GM12801 (cell line): Measurements from ENCODE around the gene MINDY1.

Source experiments
- TF ChIP-seq, protein P1 (sequence below): IDR thresholded peaks from one replicate; pipeline ENCODE4 v1.5.1; 2011; ENCODE audit warnings: control low read depth; ENCODE audit not compliant: insufficient read length; ENCODE audit errors: extremely low read depth

The MINDY1 gene

GRCh38 chr1:150969626-150970025, 37.1 kb downstream of the MINDY1 start:
- TF ChIP-seq, protein P1, sequence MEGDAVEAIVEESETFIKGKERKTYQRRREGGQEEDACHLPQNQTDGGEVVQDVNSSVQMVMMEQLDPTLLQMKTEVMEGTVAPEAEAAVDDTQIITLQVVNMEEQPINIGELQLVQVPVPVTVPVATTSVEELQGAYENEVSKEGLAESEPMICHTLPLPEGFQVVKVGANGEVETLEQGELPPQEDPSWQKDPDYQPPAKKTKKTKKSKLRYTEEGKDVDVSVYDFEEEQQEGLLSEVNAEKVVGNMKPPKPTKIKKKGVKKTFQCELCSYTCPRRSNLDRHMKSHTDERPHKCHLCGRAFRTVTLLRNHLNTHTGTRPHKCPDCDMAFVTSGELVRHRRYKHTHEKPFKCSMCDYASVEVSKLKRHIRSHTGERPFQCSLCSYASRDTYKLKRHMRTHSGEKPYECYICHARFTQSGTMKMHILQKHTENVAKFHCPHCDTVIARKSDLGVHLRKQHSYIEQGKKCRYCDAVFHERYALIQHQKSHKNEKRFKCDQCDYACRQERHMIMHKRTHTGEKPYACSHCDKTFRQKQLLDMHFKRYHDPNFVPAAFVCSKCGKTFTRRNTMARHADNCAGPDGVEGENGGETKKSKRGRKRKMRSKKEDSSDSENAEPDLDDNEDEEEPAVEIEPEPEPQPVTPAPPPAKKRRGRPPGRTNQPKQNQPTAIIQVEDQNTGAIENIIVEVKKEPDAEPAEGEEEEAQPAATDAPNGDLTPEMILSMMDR, result no peak

DNA sequence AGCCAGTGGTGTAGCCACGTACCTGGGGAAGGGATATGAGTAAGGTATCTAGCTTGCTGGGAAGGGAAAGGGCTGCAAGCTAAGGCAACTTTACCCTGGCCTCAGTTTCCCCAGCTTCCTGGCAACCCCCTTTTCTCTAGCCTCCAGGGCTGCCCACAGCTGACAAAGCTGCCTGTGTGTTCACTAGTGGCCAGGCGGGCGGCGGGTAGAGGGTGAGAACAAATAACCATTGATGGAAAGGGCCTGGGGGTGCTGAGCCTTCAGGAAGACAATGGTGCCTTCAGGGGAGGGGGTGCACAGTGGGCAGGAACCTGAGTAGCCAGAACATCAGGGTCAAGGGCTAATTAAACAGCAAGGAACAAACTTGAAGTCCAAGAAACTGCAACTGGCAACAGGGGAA, 38.2 kb downstream of the MINDY1 start:
- TF ChIP-seq, protein P1, result no peak

DNA sequence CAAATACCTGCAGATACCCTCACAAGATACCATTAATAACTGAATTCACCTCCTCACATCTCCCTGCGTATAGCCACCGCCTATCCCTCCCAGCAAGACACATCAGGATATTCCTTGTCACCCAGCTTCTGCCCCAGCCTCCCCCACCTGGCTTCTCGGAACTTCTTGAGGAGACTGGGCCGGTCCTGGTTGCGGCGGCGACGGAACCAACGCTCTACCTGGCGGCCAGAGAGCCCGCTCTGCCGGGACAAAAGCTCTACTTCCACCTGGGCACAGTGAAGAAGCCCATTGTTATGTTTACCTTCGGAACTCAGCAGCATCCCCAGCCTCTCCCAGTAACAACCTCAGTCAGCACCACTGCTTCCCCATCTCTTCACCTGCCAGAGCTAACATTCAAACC, 38.8 kb downstream of the MINDY1 start:
- TF ChIP-seq, protein P1, result no peak

GRCh38 chr1:150966011-150966410, 40.7 kb downstream of the MINDY1 start:
- TF ChIP-seq, protein P1, result no peak

DNA sequence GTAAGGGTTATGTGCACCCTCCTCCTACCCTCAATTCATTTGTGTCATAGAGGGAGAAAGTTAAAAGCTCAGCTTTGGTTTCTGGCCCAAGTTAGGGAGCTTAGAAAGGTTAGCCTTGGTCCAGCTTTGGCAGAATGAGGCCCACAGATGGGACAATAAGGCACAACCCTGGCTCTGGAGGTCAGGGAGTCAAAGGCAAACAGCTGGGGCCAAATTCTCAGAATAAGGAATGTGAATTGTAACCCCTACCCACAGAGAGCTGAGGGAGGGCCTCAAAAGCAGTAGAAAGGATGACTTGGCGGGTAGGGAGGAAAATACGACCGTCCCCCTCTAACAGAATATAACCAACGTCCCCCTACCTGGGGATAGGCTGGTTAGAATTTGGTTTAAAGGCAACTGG, 41.1 kb downstream of the MINDY1 start:
- TF ChIP-seq, protein P1, result no peak

DNA sequence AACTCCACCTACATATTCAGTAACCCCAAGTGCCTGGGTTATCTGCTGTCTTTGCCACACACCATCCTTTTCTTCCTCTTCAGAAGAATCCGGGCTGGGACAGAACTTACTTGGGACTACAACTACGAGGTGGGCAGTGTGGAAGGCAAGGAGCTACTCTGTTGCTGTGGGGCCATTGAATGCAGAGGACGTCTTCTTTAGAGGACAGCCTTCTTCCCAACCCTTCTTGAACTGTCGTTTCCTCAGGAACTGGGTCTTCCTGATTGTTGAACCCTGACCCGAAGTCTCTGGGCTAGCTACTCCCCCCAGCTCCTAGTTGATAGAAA, 42.6 kb downstream of the MINDY1 start:
- TF ChIP-seq, protein P1, result no peak

GRCh38 chr1:150963321-150964163, 43.2 kb downstream of the MINDY1 start:
- TF ChIP-seq, protein P1, result no peak

- TF ChIP-seq, protein P1, result no peak
Measured at GRCh38 chr1:150961756-150962155, 44.9 kb downstream of the MINDY1 start.
